Daoy (cell line): ENCODE results near the gene TASP1. TPM values are rescaled to one million over a fixed set of nuclear protein-coding genes. Genes with fewer than 3 reads are reported as not detected.
A peak's percentile ranks its signal among the peaks of the same experiment; 100 is the strongest.
"Not testable (repeated sequence)": the region's sequence is repeated elsewhere in the genome, so short reads cannot be mapped to it uniquely, and the experiment has no call there.

Source experiments
- DNase-seq: peaks from one replicate; pipeline ENCODE4 v3.0.0-alpha.2; 2015; ENCODE audit warnings: low read depth
- total RNA-seq: library from RNA; depleted of rRNA; stranded (reverse); fragments of >200 nt; shearing (Covaris generic); gene quantifications from 2 replicates; pipeline ENCODE4 v1.2.3, GENCODE V29; 2014

The TASP1 gene
- total RNA-seq, 1 experiment from 2014 or later: 9.6 TPM

DNA sequence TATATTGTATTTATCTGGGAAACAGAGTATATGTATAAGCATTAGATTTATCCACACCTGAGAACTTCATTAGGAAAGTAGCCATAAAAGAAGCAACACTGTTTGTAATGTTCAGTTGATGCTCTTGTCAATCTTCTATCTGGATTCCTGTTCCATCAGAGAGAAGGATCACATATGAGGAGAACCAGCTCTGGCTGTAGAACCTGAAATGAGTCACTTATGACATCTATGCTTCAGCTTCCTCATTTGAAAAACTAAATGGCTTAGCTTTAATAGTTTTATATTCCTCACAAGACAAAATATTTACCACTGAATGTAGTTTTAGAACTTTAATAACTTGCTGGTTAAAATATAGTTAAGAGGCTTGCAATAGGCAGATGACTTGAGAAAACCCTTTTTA is 144.7 kb downstream of the TASP1 start:
- DNase-seq: no peak

DNA sequence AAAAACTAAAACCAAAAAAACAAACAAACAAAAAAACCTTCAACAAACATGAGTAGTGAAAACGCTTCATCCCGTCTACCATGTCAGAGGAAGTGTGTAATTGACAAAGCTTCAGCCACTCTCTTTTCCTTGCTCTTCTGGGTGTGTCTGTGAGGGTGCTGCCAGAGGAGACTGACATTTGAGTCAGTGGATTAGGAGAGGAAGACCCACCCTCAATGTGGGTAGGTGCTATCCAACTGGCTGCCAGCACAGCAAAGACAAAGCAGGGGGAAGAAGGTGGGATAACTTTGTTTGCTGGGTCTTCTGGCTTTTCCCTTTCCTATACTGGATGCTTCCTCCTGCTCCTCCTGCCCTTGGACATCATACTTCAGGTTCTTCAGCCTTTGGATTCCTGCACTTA is 145.6 kb downstream of the TASP1 start:
- DNase-seq: no peak

DNA sequence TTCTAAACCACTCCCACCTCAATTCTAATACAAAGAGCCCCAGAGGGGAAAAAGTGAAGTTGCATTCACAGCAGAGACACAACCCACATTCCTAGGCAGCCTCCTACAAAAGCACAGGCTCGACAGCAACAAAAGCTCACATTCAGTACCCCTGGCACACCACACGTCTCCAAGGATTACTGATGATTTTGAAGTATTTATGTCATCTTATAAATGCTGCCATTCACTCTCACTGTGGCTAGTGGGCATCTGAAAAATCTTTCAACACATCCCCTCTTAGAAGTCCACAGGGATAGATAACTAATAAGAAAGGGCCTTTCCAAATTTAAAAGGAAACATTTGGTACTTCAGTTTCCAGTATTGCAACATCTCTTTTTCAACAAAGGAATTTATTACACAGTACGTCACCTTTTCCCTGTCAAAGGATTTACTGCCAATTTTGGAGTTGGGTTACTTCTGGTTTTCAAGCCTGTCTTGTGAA is 146.7 kb downstream of the TASP1 start:
- DNase-seq: no peak

DNA sequence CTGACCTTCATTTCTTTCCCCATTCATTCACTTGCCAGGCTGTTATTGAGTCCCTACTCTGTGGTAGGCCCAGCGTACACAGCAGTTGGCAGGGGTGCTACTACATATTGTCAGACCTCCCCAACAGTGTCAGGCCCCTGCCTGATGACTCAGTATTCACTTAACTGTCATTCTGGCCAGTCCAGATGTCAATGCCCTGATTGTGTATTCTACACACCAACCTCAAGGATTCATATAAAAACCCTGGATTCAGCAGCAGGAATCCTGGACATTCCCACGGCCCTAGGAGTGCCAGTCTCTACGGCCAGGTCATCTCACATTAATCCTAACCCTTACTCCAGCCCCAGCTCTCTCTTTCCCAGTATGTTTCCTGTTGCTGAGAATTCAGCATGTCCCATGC is 151.5 kb downstream of the TASP1 start:
- no peak for DNase-seq

DNA sequence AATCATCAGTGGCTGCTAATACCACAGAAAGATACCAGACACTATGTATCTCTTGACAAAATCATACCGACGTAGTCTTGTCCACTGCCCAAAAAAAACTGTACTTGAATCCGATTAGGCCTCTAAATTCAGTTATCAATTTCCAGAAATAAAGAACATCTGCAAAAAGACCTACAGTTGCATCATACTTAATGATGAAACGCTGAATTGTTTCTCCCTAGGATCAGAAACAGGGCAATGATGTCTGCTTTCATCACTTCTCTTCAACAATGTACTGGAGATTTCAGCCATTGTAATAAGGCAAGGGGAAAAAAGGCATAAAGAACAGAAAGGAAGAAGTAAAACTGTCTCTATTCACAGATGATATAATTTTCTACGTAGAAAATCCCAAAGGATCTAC is 152.0 kb downstream of the TASP1 start:
- DNase-seq: no peak

DNA sequence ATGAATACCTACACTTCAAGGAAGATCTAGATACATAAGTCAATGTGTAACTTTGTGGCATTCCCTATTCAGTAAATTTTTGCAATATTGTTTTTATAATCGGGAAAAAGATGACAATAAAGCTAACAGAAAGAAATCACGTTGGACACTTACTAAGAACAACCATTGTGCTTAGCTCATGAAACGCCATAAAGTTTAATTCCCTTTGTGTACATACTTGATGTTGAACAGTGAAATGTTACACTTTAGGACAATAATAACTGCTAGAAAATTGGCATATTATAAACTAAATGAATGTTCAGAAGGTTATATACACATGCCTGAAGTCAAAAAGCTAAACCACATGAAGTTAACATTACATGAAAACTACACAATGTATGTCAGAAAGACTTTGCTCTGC is 153.2 kb downstream of the TASP1 start:
- no peak for DNase-seq

DNA sequence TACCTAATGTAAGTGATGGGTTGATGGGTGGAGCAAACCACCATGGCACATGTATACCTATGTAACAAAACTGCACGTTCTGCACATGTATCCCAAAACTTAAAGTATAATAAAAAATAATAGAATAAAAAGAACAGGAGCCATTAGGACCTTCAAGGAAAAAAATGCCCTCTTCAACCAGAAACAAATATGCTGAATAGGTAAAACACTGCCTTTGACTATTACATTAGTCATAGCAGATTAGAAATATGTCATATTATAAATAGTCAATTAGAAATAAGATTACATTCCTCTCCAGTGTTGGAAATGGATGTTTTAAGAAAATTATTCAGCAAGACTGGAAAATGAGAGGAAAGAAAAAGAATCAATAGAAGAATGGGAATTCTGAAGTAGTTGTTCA is 153.7 kb downstream of the TASP1 start:
- not testable (repeated sequence) for DNase-seq

DNA sequence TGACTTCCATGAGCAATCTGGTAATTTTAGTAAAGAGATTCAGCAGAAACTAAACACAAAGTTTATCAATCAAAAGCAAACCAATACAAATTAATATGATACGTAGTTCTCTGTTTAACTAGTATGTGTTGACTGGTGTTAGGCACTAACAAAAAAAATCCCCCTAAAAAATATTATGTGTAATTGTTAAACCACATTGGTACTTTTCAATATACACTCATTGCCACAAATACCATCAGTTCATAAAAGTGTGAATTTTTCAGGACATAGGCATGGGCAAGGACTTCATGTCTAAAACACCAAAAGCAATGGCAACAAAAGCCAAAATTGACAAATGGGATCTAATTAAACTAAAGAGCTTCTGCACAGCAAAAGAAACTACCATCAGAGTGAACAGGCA is 155.3 kb downstream of the TASP1 start:
- DNase-seq: not testable (repeated sequence)

DNA sequence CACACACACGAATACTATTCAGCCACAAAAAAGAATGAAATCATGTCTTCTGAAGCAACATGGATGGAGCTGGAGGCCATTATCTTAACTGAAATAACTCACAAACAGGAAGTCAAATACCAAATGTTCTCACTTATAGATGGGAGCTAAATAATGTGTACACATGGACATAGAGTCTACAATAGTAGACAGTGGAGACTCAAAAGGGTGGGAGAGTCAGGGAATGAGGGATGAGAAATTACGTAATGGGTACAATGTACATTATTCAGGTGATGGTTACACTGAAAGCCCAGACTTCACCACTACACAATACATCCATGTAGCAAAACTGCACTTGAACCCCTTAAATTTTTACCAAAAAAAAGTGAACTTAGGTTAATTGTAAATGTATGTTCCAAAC is 160.4 kb downstream of the TASP1 start:
- no peak for DNase-seq

DNA sequence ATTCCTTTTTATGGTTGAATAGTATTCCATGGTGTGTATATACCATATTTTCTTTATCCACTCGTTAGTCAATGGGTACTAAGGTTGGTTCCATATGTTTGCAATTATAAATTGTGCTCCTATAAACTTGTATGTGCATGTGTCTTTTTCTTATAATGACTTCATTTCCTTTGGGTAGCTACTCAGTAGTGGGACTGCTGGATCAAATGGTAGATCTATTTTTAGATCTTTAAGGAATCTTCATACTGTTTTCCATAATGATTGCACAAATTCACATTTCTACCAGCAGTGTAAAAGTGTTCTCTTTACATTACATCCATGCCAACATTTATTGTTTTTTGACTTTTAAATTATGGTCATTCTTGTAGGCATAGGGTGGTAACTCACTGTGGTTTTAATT is 164.3 kb downstream of the TASP1 start:
- DNase-seq: no peak

DNA sequence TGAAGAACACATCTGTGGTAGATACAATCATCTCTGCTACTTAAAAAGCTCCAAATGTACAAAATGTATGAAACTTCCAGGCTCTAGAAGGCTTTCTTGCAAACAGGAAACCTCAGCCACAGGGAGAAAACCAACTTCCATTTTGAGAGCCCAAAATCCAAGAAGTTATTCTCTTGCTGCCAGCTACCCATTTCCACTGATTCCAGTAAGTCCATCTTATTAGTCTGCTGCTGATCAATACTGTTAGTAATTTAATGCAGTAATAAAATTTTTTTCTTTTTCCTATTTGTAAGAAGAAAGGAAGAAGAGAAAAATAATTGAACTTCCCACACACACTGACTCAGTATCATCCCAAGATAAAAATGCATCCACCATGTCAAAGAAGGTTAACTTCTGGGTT is 169.5 kb downstream of the TASP1 start:
- no peak for DNase-seq

DNA sequence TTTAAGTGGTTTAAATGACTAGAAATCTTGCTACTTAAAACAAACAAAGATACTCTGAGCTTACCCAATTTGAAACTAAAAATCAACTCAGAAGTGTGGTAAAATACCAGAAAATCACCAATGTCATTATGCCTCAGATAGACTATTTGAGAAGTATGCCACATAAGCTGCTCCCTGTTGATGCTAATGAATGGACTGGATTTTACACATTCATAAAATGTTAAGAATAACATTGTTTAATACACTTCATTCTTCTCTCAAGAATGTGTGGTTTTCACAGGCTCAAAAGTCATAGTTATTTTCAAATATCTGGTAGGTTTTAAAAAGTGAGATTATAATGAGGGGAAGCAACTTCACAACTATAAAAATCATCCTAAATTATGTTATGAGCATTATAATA is 170.6 kb downstream of the TASP1 start:
- DNase-seq: no peak

DNA sequence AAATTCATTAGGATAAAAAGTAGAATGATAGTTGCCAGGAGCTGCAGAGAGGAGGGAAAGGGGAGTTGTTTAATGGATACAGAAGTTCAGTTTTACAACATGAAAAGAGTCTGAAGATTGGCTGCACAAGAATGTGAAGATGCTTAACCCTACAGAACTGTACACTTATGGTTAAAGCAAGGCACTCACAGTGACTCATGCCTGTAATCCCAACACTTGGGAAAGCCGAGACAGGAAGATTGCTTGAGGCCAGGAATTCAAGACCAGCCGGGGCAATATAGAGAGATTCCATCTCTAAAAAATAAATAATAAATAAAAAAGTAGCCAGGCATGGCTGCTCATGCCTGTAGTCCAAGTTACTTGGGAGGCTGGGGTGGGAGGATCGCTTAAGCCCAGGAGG is 174.0 kb downstream of the TASP1 start:
- no peak for DNase-seq

DNA sequence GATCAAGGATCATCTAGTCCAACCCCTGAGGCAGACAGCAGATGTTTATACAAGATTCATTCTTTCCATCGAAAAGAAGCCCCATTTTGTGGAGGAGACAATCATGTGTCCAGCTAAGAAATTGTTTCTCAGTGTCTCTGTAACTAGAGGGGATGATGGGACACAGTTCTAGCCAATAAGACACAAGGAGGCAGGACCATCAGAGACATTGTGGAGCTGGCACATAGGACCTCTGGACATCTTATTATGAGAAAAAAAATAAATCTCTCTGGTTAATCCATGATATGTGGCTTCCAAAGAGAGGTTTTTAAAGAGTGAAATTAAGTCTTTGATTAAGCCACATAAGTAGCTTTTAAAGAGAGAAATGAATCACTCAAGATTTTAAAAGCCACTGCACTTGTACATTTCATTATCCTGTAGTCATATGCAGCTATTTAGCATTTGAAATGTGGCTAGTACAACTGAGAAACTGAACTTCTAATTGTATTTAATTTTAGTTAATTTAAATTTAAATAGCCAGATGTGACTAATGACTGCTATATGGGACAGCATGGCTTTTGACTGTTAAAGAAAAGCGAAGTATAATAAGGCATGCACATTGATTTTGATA is 176.8 kb downstream of the TASP1 start:
- no peak for DNase-seq

DNA sequence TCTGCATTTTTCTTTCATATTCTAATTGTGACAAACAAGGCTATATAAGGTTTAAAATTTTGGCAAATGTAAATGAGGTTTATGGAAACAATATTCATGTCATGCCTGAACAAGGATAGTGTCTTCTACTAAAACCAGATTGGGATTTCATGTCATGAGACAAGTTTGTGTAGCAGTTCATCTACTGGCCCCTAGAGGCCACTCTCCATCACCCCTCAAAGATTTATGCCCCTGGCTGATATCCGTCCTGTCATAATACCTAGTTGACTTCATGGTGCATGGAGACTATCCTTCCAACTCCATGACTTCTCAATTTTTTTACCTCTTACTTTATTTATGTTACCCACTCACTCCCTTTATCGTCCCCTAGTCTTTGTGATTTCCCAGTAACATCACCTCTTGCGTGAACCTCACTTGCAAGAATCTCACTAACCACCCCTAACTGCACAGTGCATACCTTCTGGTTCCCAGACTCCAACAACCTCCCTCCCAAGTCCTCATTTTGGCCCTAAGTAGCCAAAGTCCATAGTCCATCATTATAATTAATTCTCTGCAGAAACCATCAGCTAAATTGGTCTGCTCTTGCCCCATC is 179.8 kb downstream of the TASP1 start:
- peak; percentile 11 for DNase-seq

DNA sequence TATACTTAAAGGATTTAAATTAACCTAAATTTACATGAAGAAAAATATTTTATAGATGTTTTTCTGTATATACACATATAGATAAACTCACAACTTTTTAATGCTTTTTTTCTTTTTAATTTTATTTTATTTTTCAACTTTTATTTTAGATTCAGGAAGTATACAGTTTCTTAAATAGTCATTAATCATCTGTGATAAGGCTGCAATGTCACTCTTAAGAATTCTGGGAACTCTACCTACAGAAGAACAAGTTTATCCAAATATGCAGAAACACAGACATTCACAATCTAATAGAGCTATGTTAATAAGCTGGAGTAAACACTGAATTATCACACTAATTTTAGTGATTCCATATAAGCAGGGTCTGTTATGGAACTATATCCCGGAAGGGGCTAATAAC is 181.2 kb downstream of the TASP1 start:
- DNase-seq: no peak

DNA sequence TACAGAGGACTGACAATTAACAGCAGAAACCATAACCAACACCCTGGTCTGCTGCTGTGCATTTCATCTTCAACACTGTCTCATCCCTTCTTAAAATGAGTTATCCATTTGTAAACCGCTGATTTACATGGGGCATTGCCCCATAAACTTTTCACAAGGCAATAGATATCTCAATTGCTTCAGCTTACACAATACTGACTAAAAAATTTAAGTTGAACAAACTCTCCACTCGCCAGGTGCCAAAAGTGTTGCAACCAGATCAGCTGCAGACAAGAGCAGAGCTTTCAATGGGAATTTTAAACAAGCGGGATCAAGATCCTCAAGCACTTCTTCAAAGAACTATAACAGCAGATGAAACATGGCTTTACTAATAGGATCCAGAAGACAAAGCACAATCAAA is 183.0 kb downstream of the TASP1 start:
- DNase-seq: no peak

DNA sequence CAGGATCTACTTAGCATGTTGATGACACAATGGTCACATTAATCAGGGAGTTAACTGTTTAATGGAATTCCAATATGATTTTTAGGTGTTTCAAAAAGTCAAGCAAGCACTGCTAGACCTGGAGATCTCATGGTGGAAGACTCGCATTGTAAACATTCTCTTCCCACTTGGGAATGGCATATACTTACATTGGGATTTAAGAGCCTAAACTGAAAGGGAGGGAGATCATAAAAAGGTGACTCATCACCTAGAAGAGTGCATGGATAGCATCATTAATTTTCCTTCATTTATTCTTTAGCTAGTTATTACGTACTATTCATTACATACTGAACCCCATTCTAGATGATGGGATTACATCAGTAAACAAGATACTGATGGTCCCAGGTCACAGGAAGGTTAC is 185.4 kb downstream of the TASP1 start:
- DNase-seq: no peak

DNA sequence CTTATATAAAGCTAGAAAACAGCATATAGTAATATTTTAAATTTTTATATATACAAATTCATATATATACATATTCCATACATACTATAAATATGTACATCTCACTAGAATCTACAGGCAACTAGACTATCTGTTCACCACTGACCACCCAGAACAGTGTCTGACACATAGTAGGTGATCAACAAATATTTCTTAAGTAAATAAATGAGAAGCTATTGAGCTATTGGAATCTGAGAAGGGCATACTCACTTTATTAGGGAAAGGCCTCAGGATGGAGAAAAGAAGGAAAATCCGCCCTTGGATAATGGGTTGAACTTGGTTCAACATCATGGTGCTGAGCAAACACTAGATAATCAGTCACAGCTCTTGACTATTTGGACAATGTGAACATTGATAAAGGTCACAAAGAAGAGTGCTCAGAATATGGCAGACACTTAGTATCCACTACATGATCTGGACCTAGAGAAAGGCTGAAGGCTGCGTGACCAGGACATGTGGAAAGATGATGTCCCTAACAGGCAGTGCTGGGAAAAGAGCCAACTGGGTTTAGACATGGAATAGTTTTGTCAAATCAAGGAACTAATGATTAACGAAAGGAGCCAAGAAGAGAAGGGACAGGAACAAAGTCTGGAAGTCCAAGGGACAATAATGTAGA is 186.1 kb downstream of the TASP1 start:
- no peak for DNase-seq

DNA sequence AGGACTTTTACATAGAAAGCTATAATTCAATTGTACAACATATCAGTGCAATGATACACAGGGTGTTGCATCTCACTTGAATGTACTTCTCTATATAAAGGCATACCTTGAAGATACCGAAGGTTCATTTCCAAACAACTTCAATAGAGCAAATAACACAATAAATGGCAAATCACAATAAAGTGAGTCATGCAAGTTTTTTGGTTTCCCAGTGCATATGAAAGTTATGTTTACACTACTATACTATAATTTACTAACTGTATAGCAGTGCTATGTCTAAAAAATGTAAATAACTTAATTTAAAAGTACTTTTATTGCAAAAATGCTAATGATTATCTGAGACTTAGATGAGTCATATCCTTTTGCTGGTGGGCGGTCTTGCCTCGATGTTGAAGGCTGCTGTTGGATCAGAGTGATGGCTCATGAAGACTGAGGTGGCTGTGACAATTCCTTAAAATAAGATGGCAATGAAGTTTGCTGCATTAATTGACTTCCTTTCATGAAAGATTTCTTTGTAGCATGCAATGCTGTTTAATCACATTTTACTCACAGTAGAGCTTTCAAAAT is 188.8 kb downstream of the TASP1 start:
- no peak for DNase-seq

DNA sequence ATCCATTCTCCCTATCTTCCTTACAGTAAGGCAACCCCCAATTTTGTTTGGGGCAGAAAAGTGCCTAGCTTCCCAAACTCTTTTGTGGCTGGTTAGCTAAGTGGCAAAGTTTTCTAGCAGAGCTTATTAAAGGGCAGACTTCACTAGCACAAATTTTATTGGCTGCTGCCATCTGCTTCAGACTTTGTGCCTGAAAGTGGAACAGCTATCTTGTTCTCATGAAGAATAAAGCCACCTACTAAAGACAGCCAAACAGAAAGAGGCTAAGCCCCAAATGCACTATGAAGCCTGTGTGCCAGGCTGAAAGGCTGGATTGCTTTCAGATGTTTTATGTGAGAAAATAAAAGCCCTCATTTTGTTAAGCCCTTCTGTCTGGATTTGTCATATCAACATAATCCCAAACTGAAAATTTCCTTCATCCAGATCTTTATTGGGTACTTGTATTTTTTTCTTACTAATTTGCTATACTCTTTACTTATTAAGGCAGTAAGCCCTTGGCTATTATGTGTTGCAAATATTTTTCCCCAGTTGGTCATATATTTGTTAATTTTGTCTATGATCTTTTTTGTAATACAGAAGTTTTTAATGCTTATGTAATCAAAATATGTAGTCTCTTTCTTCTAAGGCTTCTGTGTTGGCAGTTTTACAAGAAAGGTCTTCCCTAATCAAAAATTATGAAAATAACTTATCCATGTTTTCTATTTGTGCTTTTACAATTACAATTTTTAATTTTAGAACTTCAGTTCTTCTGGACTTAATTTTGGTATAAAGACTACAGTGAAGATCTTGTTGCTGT is 191.1 kb downstream of the TASP1 start:
- no peak for DNase-seq

DNA sequence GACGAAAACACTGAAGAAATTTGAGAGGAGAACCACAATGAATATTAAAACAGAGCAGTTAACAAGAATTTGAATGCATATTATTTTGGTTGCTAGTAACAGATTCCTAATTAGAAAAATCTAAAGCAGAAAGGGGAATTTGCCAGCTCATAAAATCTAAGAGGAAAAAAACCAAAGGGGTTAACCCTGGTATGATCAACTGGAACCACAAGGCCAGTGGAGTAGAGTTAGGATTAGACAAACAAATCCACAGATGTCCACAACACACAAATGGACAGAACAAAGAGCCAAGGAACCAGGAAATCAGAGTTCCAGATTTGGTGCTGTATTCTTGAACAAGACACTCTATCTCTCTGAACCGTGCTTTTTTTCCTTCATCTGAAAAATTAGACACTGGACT is 195.0 kb downstream of the TASP1 start:
- DNase-seq: no peak
